Stimulated activated CD8-positive, alpha-beta memory T cell treated with anti-CD3 and anti-CD28 coated beads, Interleukin-4, amount 100 ng/mL, for 48 hours (primary cell): Measurements from ENCODE around the gene METTL16.
A peak's percentile ranks its signal among the peaks of the same experiment; 100 is the strongest.
"Not testable (repeated sequence)": the region's sequence is repeated elsewhere in the genome, so short reads cannot be mapped to it uniquely, and the experiment has no call there.

ENCODE experiments used
- DNase-seq: peaks from one replicate; pipeline ENCODE4 v3.0.0-alpha.2; 2020

METTL16 gene

DNA sequence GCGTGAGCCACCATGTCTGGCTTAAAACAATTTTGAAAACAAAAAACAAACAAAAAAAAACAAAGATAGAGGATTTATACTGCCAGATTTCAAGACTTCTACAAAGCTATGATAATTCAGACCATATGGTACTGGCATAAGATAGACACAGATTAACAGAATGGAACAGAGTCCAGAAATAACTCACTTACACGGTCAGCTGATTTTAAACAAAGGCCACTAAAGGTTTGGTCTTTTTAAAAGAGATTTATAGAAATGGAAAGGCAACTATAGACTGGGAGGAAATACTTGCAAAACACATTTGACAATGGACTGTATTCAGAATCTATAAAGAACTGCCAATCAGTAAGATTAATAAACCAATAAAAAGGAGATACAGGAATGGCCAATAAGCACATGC lies 62.2 kb downstream of the METTL16 start:
- no peak for DNase-seq

DNA sequence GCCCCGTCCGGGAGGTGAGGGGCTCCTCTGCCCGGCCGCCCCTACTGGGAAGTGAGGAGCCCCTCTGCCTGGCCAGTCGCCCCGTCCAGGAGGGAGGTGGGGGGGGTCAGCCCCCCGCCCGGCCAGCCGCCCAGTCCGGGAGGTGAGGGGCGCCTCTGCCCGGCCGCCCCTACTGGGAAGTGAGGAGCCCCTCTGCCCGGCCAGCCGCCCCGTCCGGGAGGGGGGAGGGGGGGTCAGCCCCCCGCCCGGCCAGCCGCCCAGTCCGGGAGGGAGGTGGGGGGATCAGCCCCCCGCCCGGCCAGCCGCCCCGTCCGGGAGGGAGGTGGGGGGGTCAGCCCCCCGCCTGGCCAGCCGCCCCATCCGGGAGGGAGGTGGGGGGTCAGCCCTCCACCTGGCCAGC lies 64.2 kb downstream of the METTL16 start:
- DNase-seq = not testable (repeated sequence)

- DNase-seq = no peak
Measured at GRCh38 chr17:2445638-2446037, 66.0 kb downstream of the METTL16 start.

DNA sequence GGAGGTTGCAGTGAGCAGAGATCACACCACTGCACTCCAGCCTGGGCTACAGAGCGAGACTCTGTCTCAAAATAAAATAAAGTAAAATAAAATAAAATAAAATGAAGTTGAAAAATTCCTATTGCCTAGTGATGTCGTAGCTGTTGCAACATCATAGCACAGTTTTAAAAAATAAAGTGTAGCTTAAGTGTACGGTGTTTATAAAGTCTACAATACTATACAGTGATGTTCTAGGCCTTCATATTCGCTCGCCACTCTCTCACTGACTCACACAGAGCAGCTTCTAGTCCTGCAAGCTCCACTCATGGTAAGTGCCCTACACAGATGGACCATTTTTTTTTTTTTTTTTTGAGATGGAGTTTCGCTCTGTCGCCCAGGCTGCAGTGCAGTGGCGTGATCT lies 67.3 kb downstream of the METTL16 start:
- DNase-seq = no peak

- DNase-seq = no peak
Measured at GRCh38 chr17:2442166-2442565, 69.5 kb downstream of the METTL16 start.

GRCh38 chr17:2440930-2441329 lies 70.8 kb downstream of the METTL16 start:
- no peak for DNase-seq

GRCh38 chr17:2439997-2440396 lies 71.7 kb downstream of the METTL16 start:
- not testable (repeated sequence) for DNase-seq

DNA sequence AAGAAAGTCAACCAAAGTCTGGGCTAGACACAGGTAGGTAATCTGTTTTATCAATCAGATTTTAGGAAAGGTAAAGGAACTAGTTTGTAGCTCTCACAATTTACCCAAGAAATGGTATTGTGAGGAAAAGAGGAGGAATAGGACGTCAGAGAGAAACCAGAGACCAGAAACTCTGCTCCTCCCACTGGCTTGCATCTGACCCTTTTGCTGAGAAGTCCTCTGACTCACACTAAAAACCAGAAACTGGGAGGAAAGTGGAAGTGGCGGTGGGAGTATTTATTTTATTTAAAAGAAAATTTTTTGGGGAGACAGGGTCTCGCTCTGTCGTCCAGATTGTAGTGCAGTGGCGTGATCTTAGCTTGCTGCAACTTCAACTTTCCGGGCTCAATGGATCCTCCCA lies 72.9 kb downstream of the METTL16 start:
- DNase-seq = no peak

DNA sequence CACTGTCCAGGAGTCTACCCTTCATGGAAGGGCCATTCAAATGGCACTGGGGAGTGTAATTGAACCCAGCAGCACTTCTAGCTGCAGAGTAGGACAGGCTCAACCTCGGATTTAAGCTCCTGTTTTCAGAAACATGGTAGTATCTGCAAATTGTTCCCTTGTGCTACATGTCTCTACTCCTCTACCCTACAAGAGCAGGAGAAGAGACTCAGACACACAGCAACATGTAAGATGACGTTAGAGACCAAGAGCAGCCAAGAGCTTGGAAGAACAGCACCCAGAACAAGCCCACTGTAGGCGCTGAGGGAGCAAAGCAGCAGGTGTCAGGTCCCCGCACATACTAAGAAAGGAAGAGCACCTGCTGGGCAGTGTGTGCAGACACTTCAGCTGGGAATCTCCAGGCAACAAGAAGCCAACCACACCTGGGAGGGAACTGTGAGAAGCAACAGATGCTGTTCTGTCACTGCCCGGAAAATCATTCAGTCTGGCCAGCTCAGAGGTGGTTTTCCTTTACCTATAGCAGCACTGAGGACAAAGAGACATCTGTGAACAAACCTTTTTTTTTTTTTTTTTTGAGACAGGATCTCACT lies 75.3 kb downstream of the METTL16 start:
- no peak for DNase-seq

DNA sequence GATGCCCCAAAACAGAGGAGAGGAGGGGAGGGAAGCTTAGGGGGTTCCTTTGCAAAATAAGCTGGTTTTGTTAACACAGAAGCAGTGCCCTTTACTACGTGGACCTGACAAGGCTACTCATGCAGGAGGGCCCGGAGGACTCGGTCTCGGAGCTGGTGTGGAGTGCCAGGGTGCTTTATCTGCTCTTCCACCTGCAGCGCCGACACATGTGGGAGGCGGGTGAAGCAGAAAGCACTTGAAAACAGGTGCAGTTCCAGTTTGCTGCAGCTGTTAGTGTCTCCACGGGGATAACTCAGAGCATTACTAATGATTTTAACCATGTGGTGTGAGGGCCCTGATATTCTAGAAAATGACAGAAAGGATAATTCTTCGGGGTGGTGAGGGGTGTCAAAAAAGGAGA lies 75.8 kb downstream of the METTL16 start:
- no peak for DNase-seq

GRCh38 chr17:2435181-2435741 lies 76.4 kb downstream of the METTL16 start:
- DNase-seq = no peak

- no peak for DNase-seq
Measured at GRCh38 chr17:2433696-2434095, 78.0 kb downstream of the METTL16 start.

- DNase-seq = no peak
Measured at GRCh38 chr17:2427910-2428309, 83.8 kb downstream of the METTL16 start.

- no peak for DNase-seq
Measured at GRCh38 chr17:2427215-2427614, 84.5 kb downstream of the METTL16 start.

GRCh38 chr17:2423271-2423670 lies 88.4 kb downstream of the METTL16 start:
- no peak for DNase-seq

- DNase-seq = no peak
Measured at GRCh38 chr17:2421315-2422147, 90.2 kb downstream of the METTL16 start.

DNA sequence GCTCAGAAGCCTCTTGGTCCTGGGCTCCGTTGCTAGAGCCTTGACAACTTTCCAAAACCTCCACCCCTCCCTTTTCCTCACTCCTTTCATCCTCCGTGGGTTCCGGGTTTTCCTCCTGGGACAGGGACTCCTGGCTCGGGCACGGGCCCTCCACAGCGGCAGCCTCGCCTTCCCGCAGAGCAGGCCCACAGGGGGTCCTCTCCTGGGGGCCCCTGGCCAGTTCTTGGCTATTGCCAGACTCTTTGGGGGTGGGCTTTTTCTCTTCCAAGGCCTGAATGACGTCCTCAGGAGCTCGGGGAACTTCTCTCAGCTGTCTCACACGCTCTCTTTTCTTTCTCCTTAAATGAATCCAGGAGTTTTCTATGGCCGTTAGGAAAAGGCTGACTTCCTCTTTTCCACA lies 91.5 kb downstream of the METTL16 start:
- no peak for DNase-seq

DNA sequence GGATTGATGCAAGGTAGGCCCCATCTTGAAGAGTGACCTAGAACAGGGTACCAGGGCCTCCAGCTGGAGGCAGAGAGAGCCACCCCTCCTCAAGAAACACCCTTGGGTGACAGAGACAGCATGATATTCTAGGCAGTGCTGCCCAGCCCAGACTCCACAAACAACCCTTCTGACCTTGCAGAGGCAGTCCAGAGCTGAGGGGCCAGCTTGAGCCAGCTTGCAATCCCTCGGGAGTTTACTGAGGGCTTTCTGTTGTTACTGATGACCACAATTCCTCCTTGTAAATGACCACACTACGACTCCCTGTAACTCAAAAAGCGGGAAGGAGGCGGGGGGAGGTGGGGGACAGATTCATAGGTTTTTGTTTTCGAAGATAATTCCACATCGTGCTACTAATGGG lies 92.2 kb downstream of the METTL16 start:
- DNase-seq = no peak

- no peak for DNase-seq
Measured at GRCh38 chr17:2418572-2418971, 93.1 kb downstream of the METTL16 start.

DNA sequence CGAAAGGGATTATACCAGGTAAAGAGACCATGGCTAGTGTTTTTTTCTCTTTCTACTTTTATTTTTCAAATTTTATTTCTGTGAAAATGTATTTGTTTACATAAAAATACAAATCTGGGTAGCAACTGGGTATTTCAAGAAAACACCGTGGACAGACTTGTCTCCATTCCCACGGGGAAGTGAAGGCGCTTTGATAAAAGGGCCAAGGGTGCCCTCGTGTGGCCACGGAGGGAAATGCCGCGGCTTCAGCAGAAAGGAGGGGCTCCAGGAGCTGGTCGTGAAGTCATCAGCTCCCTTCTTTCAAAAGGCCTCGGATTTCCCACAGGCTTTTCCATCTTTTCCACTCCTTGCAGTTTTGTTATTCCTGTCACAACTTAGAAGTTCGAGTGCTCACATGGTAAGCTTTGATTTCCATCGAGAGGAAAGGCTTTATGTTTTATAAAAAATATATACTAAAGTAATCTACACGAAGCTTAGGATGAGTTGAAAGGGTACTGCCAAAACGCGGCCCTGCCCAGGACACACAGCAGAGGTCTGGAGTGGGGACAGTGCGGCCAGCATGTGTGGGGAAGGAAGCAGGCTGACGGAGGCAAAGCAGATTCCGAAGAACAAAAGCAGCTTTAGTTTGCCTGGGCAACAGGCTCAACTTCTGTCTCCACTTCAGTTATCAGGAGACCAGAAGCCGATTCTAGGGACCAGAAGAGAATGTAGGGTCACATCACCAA lies 95.5 kb downstream of the METTL16 start:
- DNase-seq = peak; percentile 97

- no peak for DNase-seq
Measured at GRCh38 chr17:2415081-2415480, 96.6 kb downstream of the METTL16 start.

DNA sequence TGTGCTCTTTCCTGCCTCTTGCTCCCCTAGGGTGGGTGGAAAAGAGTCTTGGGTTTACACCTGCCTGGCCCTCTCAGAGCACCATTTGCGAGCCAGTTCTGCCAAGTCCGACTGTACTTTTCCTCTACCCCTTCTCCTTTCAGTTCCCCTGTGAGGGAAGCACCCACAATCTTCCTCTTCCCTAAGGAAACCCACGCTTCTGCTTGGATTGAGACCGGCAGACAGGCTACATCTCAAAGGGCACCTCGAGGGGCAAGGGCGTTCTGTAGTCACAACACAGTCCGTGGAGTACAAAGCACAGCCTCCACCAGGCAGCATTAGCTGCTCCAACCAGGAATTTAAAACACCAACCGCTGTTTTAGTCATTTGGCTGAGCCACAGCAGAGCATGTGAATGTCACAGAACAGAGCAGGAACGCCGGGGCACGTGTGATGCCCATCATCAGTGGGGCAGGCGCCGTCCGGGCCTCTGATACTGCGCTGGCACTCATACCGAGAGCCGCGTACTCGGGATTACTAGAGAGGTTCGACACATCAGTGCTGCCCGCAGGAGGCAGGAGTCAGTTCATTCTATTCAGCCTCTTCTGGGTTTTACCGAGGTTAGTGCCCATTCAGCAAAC lies 97.1 kb downstream of the METTL16 start:
- DNase-seq = no peak

DNA sequence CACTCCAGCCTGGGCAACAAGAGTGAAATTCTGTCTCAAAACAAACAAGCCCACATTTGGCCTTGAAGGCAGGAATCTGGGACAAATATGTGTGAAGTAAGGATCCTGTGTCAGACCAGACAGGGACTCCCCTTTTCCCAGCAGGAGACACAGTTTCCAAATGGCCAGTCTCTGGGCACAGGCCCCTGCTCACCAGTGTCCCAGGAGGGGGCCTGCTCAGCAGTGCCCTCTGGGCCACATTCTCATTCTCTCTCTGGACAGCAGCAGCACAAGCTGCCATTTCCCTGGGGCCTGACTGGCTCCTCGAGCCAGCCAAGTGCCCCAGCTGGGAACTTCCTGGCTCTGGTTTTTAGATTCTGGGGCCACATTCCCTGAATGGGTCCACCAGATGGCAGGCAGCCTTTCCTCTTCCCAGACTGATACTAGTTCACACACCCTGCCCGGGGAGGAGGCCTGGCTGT lies 99.1 kb downstream of the METTL16 start:
- DNase-seq = no peak
